CD4-positive, alpha-beta T cell treated with Interferon alpha-2 for 1 hour (primary cell): Measurements from ENCODE around the gene KRTAP9-1.
"Not testable (repeated sequence)": the region's sequence is repeated elsewhere in the genome, so short reads cannot be mapped to it uniquely, and the experiment has no call there.

ENCODE experiments used
- DNase-seq, 2 donors: peaks; one replicate each; pipeline ENCODE4 v3.0.0-alpha.2; 2020 to 2022

Gene KRTAP9-1

GRCh38 chr17:41184480-41184961 lies 5.2 kb upstream of the KRTAP9-1 start, which contains the start of gene KRTAP4-1:
Gene KRTAP4-1, minus strand, starts transcription at chr17:41184911. Its CDS starts 57 bp downstream, at chr17:41184854.
- DNase-seq = no peak

GRCh38 chr17:41185001-41185400 lies 4.7 kb upstream of the KRTAP9-1 start:
- DNase-seq = no peak

DNA sequence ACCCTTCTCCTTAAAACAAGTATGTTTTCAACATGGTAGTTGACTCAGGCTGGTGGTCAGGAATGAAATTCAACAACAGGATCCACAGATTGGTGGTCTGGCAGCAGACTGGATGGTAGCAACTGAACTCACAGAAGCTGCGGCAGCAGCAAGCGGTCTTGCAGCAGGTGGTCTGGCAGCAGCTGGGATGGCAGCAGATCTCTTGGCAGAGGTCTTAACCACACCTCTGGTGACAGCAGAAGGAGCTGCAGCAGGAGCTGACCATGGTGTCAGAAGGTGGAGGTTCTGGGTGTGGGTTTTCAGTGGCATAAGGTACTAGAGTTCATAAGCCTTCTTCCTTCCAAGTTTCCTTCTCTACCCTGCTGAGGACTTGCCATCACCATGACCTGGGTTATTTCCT lies 2.8 kb upstream of the KRTAP9-1 start:
- DNase-seq = no peak

DNA sequence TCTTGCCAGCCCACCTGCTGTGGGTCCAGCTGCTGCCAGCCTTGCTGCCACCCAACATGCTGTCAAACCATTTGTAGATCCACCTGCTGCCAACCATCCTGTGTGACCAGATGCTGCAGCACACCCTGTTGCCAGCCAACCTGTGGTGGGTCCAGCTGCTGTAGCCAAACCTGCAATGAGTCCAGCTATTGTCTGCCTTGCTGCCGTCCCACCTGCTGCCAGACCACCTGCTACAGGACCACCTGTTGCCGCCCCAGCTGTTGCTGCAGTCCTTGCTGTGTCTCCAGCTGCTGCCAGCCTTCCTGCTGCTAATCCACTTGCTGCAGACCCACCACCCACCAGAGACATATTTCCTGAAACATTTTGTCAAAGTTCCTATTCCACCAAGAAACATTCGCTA lies 641 bp downstream of the KRTAP9-1 start:
- no peak for DNase-seq

GRCh38 chr17:41196068-41196467 lies 6.4 kb downstream of the KRTAP9-1 start:
- no peak for DNase-seq

DNA sequence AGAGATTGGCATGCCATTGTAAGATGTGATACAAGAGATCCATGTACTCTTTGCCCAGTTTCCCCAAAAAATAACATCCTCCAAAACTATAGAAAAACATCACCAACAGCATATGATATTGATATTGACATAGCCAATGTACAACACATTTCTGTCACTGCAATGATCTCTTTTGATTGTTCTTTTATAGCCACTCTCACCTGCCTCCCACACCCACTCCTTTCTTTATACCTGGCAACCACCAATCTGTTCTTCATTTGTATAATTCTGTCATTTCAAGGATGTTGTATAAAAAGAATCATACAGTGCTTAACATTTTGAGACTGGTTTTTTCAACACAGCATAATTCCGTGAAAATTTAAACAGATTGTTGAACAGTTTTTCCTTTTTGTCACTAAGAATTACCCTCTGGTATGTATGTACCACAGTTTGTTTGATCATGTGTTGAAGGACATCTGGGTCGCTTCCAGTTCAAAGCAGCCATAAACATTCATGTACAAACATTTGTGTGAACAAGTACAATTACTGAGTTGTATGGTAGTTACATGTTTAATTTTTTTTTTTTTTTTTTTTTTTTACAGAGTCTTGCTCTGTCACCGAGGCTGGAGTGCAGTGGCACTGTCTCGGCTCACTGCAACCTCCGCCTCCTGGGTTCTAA lies 9.9 kb downstream of the KRTAP9-1 start:
- DNase-seq = no peak

- DNase-seq = no peak
Measured at GRCh38 chr17:41211845-41212466, 22.3 kb downstream of the KRTAP9-1 start.

GRCh38 chr17:41212524-41213169 lies 23.0 kb downstream of the KRTAP9-1 start:
- DNase-seq = no peak

GRCh38 chr17:41215681-41216080 lies 26.0 kb downstream of the KRTAP9-1 start:
- DNase-seq = no peak

DNA sequence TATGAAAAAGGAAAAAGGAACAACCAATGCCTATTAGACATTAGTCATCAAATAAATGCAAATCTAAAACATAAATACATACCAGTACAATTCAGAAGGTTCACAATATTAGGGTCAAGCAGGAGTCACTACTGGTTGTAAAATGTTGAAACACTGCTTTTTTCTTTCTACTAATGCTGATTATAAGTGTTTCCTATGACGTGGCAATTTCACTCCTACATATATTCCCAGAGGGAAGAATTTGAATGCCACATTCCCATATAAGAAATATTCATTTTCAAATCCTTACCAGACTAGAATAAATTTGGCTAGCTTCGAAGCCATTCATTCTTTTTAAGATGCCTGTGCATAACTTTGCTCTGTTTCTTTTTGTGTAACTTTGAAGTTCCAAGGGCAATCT lies 34.1 kb downstream of the KRTAP9-1 start:
- DNase-seq = no peak

DNA sequence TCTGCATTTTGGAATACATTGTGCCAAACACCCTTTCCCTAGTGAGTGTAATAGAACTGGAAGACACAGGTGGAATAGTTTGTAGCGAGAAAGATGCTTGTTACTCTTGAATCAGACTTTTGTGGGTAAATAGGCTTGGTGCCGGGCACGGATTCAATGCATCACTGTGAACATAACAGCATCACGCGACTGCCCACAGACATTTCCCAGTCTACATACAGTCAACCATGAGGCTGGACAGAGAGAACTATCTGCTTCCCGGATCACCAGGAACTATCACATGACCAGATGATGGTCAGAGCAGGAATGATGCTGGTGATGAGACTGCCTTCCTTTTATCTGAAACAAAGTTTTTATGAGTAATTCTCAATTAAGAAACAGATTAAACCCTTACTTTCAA lies 36.4 kb downstream of the KRTAP9-1 start:
- DNase-seq = no peak

DNA sequence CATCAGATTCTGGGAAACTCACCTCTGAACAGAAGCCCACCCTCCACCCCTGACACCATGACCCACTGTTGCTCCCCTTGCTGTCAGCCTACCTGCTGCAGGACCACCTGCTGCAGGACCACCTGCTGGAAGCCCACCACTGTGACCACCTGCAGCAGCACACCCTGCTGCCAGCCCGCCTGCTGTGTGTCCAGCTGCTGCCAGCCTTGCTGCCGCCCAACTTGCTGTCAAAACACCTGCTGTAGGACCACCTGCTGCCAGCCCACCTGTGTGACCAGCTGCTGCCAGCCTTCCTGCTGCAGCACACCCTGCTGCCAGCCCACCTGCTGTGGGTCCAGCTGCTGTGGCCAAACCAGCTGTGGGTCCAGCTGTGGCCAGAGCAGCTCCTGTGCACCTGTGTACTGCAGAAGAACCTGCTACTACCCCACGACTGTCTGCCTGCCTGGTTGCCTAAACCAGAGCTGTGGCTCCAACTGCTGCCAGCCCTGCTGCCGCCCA lies 37.0 kb downstream of the KRTAP9-1 start, which contains the start of gene KRTAP9-2:
KRTAP9-2 (plus strand) TSS at position 51 of the 498 bp plus-strand sequence; CDS start at position 58, 7 bp downstream.
- DNase-seq = not testable (repeated sequence)

DNA sequence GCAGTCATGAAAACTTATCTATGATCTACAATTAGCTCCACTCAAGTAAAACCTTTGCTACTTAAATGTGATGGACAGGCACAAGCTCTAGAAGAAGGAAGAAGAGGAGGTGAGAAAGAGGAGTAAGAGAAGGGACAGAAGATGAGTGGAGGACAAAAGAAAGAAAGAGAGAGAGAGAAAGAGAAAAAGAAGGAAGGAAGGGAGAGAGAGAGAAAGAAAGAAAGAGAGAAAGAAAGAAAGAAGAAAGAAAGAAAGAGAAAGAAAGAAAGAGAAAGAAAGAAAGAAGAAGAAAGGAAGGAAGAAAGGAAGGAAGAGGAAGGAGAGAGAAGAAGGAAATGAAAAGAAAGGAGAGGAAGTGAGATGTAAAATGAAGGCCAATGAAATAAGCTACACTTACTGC lies 40.4 kb downstream of the KRTAP9-1 start:
- no peak for DNase-seq

DNA sequence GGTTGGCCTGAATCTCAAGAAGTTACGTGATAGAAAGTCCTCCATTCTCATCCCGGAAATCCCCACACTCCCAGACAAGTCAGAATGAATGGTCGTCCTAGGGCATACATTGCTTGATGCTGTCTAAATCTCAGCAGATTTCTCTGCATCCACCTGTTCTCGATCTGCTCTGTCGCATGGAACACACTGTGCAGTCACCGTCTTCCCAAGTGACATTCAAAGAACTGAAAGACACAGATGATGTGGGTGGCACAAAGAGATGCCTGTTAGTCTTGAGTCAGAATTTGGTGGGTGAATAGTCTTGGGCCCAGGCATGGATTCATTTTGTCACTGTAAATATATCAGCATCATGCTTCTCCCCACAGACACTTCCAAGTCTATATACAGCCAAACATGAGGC lies 42.0 kb downstream of the KRTAP9-1 start:
- DNase-seq = no peak

DNA sequence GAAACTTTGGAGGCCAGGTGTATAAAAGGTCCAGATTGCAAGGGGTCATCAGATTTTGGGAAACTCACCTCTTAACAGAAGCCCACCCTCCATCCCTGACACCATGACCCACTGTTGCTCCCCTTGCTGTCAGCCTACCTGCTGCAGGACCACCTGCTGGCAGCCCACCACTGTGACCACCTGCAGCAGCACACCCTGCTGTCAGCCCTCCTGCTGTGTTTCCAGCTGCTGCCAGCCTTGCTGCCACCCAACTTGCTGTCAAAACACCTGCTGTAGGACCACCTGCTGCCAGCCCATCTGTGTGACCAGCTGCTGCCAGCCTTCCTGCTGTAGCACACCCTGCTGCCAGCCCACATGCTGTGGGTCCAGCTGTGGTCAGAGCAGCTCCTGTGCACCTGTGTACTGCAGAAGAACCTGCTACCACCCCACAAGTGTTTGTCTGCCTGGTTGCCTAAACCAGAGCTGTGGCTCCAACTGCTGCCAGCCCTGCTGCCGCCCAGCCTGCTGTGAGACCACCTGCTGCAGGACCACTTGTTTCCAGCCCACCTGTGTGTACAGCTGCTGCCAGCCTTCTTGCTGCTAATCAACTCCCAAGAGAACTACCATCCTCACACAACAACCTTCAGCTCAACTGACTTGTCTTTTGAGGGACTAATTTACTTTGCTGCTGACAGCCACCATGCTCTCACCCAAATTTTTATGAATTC lies 42.9 kb downstream of the KRTAP9-1 start, which contains the start of gene KRTAP9-3:
KRTAP9-3 (plus strand) TSS at position 51 of the 707 bp plus-strand sequence; CDS start at position 104, 53 bp downstream.
- not testable (repeated sequence) for DNase-seq

- not testable (repeated sequence) for DNase-seq
Measured at GRCh38 chr17:41237116-41237515, 47.4 kb downstream of the KRTAP9-1 start.

GRCh38 chr17:41237949-41238437 lies 48.3 kb downstream of the KRTAP9-1 start, which contains the start of gene KRTAP9-8:
Gene KRTAP9-8, plus strand, starts transcription at chr17:41237999. Its CDS starts 53 bp downstream, at chr17:41238052.
- DNase-seq = not testable (repeated sequence)
